GM21576 (cell line): ENCODE data around the gene PPP2R3C.
A peak's percentile ranks its signal among the peaks of the same experiment; 100 is the strongest.
"Not testable (repeated sequence)": the region's sequence is repeated elsewhere in the genome, so short reads cannot be mapped to it uniquely, and the experiment has no call there.

Source experiments
- ATAC-seq: cut with Tn5 transposase; IDR thresholded peaks from one replicate; pipeline ENCODE4 v1.9.1; 2021; ENCODE audit warnings: mild to moderate bottlenecking, moderate library complexity; ENCODE audit not compliant: unreplicated experiment

Gene PPP2R3C

GRCh38 chr14:35121887-35122695 lies at the start of gene PPP2R3C, which contains the start of gene PRORP:
Gene PPP2R3C, minus strand, starts transcription at chr14:35121990. Its CDS starts 31 bp downstream, at chr14:35121959.
Gene PRORP, plus strand, starts transcription at chr14:35122552. Its CDS starts 694 bp downstream, at chr14:35123246.
- ATAC-seq, result peak; percentile 82

- ATAC-seq, result no peak
These were observed 45.7 kb upstream of the PPP2R3C start for GRCh38 chr14:35167496-35167895.

- no peak for ATAC-seq
These were observed 43.1 kb upstream of the PPP2R3C start for GRCh38 chr14:35164849-35165248.

GRCh38 chr14:35163384-35163783 lies 41.6 kb upstream of the PPP2R3C start:
- no peak for ATAC-seq

- ATAC-seq, result no peak
These were observed 39.4 kb upstream of the PPP2R3C start for GRCh38 chr14:35161231-35161630.

GRCh38 chr14:35159742-35160409 lies 38.1 kb upstream of the PPP2R3C start:
- ATAC-seq, result no peak

GRCh38 chr14:35158951-35159653 lies 37.3 kb upstream of the PPP2R3C start:
- no peak for ATAC-seq

- no peak for ATAC-seq
These were observed 36.7 kb upstream of the PPP2R3C start for GRCh38 chr14:35158491-35158890.

GRCh38 chr14:35155962-35156361 lies 34.2 kb upstream of the PPP2R3C start:
- ATAC-seq, result peak; percentile 50

GRCh38 chr14:35154016-35154415 lies 32.2 kb upstream of the PPP2R3C start:
- ATAC-seq, result no peak

- ATAC-seq, result not testable (repeated sequence)
These were observed 30.7 kb upstream of the PPP2R3C start for GRCh38 chr14:35152531-35152930.

GRCh38 chr14:35149239-35149638 lies 27.4 kb upstream of the PPP2R3C start:
- ATAC-seq, result no peak

- no peak for ATAC-seq
These were observed 25.9 kb upstream of the PPP2R3C start for GRCh38 chr14:35147711-35148110.

- no peak for ATAC-seq
These were observed 25.4 kb upstream of the PPP2R3C start for GRCh38 chr14:35147186-35147585.

GRCh38 chr14:35146711-35147149 lies 24.9 kb upstream of the PPP2R3C start:
- ATAC-seq, result no peak

GRCh38 chr14:35144029-35144428 lies 22.2 kb upstream of the PPP2R3C start:
- ATAC-seq, result no peak

GRCh38 chr14:35140718-35141581 lies 19.2 kb upstream of the PPP2R3C start:
- ATAC-seq, result no peak

GRCh38 chr14:35138585-35138984 lies 16.8 kb upstream of the PPP2R3C start:
- no peak for ATAC-seq

- ATAC-seq, result no peak
These were observed 12.7 kb upstream of the PPP2R3C start for GRCh38 chr14:35134329-35135123.
